Limb (tissue), 2 donors: Measurements from ENCODE around the gene TMEM190.

Experiments used
- DNase-seq, 2 donors: peaks; one replicate each; pipeline ENCODE4 v3.0.0-alpha.2; 2016; ENCODE audit errors: extremely low spot score in 2 of 2

TMEM190 gene

DNA sequence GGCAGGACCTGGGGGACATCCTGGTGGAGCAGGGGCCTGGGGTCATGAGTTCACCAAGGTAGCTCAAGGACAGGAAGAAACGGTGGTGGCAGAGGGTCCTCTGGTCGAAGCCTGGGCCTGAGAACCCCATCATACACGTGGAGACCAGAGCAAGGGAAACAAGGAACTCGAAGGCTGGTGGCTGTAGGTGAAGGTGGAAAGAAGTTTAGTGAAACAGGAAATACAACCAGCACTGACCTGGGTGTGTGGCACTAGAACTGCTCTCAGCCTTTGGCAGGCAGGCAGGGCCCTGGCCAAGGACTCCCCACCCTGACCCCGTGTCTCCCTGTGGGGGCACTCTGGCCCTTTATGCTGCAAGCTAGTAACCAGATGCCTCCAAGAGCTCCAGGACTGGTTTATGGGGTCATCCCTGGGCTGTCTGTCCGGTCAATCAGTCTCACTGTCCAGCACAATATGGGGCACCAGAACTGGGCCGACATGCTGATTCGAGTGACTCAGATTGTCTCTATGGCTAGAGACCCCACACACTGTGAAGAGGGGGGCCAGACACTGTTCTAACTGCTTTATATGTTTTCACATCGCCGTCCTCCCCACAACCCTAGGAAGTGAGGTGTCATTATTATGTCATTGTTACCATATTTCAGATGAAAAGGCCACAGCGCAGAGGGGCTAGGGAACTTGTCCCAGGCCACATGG is 25.9 kb upstream of the TMEM190 start:
- no peak for DNase-seq

DNA sequence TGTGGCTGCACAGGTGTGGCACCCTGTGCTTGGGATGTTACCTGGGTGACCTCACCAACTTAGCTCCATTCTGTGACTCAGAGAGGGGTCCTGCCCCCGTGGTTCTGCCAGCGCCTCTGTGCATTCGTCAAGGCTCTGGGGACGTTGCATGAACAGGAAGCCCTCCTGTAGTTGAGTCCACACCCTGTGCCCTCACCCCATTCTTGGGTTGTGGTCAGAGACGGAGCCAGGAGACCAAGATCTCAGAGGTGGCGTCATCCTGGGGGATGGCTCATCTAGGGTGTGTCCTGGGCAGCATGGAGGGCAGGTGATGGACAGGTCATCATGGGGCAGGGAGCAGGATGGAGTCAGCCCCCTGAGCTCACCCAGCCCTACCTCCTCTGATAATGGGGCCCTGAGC is 24.6 kb upstream of the TMEM190 start:
- DNase-seq = no peak

DNA sequence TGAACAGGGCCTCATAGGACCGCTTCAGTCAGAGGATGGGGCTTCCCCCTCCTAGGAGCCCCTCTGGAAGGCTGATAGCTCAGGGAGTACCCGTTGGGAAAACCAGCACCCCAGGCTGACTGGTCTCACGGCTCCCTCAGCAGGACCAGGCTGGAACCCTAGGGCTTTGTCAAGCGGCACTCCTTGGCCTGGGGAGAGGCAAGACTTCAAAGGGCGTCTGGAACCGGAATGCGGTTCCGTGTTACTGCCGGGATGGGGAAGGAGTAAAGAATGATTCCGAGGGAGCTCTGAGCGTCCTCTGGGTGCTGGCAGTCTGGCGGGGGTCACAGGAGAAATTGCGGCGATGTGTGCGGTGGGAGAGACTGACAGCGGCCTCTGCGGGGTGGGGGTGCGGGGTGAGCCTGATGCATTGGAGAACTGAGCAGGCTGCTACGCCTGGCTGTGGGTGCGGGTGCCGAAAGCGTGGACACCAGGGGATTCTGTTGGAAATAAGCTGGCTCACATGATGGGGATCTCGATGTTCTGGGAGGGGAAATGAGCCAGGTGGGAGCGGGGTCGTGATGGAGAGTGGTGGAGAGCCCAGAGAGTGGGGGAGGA is 24.0 kb upstream of the TMEM190 start:
- DNase-seq = no peak

DNA sequence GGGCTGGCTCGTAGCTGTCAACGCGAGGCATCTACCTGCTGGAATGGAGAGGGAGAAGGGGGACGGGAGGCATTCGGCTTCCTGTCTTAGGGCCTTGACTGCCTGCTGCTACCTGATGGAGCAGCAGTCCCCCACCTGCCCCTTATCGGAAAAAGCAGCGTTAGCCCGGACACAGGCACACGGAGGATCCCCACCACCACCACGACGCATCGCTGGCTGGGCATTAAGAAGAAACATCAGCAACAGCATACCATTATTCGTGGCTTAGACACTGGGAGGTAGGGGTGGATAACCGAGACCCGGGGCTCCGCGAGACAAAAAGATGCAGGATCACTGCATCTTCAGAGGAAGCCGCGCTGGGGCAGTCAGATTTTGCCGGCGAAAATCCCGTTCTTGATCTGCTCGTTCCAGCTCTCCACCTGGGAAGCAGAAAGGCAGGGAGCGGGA is 23.2 kb upstream of the TMEM190 start:
- no peak for DNase-seq

DNA sequence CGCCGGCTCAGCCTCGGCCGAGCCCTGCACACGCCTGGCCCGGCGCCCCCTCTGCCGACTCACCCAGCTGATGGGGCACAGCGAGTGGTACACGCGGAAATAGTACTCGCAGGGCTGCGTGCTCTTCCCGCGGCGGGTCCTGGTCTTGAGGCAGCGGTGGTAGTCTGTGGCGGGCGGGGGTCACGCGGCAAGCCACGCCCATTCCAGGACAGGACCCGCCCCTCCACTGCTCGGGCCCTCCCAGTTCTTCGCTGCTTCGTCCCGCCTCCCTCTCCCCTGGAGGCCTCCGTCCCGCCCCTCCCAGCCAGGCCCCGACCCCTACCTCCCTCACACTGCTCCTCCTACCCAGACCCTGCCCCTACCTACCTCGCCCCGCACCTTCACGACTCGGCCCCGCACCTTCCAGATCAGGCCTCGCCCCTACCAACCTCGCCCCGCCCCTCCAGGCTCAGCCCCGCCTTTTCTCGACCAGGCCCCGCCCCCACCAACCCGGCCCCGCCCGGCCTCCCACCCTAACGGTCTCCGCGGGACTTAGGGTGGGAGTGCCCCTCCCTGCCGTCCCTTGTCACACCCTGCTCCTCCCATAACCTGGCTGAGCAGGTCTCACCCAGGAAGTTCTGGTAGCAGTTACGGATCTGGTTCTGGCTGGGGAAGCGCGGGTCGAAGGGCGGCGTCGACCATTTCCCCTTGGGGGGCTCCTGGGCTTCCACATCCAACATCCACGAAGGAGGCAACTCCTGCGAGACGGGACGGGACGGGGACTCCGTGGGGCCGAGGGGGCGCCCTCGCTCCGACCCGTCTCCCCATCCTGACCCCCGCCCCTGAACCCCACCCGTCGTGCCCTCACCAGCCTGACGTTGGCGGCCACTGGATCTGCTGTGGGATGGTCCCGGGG is 22.6 kb upstream of the TMEM190 start:
- DNase-seq = peak; percentile 42 to 84

DNA sequence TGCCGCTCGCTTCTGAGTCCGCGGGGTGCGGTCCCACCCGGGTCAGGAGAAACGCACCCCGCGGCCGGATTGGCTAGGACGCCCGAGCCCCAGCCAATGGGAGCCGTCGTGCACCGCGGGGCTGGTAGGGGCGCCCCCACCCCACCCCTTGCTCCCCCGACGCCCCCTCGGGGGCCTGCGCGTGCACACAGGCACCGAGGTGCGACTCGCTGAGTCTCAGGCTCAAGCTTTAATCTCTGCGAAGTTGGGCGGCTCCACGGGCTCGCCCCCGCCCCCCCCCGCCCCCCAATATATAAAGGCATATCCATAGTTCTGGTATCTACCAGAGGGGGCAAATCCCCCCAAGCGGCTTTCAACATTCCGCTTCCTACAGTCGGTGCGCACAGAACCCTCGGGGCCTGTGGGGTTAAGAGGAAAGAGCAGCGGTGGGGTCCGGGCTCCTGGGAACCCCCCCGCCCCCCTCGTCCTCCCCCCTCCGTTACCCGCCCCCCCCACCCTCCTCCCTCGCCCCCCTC is 21.9 kb upstream of the TMEM190 start, which contains the start of gene COX6B2:
TSS of gene COX6B2 (minus strand) at position 22 of the 515 bp plus-strand sequence. CDS start 198 bp downstream, outside the sequence.
- DNase-seq = peak in 1 of 2 donors; percentile 40

DNA sequence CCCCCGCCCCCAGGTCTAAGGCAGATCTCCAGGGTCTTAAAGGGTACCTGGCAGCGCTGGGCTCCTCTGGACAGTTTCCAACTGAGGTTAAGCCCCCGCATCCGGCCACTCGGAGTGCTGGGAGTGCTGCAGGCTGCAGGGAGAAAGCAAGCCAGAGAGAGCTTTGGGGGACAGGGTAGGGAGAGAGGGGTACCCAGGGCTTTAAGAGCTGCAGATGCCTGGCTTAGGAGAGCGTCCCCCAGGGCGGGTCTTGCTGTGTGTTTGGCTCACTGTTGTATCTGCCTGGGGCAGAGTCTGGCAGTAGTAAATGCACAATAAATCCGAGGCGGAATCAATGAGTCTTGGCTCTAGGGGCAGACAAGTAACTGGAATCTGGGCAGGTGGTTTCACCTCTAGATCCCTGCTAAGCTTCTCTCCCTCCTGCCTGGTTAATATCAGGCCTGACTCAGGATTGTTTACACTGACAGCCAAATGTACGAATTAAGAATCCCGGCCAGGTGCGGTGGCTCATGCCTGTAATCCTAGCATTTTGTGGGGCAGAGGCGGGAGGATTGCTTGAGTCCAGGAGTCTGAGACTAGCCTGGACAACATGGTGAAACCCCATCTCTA is 21.3 kb upstream of the TMEM190 start:
- no peak for DNase-seq

DNA sequence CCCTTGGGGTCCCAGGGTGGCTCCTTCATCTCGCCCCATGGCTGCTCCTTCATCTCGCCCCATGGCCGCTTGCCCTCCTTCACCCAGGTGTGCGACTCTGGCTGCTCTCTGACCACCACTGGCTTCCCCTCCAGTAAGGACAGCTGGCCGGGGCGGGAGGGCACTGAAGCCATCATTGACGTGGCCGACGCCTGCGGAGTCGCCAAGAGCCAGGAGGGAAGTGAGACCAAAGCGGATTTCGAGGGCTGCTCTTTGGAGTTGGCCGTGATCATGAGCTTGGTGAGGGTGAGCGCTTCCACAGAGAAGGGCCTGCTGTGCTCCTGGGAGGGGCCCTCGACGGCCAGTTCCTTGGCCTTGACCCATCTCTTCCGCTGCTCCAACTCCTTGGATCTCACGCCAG is 18.1 kb upstream of the TMEM190 start:
- no peak for DNase-seq

DNA sequence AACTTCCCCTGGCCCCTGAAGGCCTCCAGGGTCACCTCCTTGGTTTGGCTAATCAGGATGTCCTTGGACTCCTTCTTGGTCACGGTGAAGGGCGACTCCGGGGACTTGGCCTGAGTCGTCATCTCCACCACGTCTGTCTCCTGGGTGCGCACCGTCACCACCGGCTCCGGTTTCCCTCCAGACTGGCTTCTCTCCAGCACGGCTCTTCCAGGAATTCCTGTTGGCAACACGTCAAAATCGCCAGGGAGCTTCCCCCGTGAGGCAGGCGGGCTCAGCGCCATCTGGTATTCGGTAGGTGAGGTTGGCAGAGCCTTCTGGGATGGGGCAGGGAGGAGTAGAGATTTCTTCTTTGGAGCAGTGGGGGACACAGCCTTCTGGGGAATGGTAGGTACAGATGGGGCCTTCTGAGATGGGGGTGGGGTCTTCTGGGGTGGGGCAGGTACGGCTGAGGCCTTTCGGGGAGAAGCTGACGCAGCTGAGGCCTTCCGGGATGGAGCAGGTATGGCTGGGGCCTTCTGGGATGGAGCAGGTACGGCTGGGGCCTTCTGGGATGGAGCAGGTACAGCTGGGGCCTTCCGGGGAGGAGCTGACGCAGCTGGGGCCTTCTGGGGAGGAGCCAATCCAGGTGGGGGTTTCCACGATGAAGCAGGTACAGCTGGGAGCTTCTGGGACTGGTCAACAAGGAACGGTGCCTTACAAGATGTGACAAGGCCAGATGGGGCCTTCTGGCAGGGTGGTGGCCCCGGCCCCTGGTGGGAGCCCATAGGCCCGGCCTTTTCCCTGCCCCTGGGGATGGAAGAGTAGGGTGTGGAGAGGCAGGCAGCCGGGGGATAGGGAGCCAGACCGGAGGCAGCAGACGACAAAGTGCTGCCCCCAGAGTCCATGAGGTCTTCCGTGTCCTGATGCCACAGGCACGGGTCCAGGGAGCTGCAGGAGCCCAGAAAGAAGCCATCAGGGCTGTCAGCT is 17.4 kb upstream of the TMEM190 start:
- no peak for DNase-seq

DNA sequence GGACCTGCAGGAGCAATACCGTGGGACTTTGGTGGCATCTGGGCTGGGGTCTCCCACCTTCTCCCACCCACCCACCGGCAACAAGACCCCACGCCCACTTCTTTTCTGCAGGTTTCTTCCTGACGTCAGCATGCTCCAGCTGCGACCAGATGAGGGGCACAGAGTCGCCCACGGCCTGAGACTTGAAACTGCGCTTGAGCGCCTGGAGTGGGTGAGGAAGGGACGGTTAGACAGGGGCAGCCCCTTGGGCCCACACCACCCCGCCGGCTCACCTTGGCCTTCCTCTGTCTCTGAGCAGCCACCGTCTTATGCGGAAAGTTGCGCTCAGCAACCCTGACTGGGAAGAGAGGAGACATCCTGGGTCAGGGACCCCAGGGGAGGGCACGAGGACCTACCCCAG is 15.7 kb upstream of the TMEM190 start:
- DNase-seq = no peak

DNA sequence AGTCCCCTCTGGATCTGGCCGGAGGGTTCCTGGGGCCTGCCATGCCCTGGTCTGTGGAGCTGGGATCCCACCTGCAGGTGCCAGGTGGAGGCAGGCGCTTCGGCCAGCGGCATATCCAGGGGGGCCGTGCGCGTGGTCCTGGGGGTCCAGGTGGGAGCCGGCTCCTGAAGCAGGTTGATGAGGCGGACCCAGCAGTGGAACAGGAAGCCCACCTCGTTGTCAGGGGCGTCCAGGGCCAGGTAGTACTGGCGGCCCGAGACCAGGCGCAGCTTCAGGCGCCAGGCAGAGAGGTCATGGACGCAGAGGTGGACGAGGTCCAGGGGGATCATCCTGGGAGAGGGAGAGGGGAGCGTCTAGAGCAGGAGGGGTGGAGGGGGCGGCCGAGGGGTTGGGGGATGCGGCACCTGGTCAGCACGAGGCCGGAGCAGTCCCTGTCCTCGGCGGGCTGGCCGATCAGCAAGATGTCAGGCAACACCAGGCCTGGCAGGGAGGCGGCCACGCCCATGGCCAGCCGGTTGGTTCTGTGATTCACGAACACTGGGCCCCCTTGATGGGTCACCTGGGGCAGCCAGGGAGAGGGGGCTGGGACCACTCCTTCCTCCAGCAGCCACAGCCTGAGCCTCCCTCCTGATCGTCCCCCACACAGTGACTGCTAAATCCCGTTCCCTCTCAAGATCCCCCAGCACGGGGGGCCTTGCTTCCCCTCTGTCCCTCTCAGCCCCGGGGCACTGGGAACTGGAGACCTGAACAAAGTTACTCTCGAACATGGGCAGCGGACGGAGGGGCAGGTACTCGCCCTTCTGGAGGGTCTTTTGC is 14.2 kb upstream of the TMEM190 start:
- DNase-seq = no peak

DNA sequence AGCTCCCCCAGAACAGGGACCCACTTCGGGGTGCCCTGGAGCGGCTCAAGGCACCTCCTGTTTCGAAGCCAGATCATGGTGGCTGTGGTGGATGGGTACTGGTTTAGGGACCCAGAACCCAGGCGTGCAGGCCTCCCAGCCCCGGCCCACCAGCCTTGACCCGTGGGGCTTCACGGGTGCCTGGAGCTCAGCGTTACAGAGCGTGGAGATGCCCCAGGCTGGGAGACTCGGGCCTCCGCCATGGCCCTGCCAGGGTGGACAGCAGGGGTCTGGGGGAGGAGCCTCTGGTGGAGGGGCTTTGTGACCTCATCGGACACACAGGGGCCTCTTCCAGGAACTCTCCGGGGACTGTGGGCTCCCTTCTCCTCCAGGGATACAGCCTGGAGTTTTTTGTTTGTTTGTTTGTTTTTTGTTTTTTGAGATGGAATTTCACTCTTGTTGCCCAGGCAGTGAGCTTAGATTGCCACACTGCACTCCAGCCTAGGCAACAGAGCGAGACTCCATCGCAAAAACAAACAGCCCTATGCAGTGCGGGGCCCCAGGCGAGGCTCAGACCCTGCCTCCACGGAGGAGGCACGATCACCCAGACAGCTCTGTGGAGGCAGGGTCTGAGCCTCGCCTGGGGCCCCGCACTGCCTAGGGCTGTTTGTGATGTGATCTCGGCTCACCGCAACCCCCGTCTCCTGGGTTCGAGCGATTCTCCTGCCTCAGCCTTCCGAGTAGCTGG is 13.5 kb upstream of the TMEM190 start, which contains the start of gene GARIN5B:
TSS of gene GARIN5B (minus strand) at position 271 of the 727 bp plus-strand sequence. CDS start at position 77, 194 bp downstream.
- no peak for DNase-seq

DNA sequence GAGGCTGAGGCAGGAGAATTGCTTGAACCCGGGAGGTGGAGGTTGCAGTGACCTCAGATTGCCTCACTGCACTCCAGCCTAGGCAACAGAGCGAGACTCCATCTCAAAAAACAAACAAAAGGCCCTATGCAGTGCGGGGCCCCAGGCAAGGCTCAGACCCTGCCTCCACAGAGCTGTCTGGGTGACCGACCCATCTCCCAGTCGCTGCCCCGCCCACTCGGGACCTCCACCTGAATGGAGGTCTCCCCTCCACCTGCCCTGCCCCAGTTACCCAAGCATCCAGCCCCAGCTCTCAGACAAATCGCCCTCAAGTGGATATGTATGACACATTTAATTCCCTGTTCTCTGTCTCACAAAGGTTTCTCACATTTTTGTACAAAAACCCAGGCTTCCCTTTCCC is 11.4 kb upstream of the TMEM190 start:
- no peak for DNase-seq

DNA sequence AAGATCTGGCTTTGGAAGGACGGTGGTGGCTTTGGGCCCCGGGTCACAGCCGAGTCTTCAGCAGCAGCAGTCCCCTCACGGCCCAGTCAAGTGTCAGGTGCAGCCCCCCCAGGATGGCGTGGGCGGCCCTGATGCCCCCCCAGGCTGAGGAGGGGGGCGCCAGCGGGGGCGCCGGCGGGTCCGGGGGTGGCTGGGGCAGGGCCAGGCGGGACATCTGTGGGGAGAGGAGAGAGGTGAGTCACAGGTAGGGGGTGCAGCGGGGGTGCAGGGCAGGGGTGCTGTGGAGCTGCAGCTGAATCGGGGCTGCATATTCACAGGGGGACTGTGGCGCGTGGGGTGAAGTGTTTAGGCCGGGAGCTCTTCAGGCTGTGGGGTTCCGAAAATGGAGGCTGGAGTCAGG is 10.7 kb upstream of the TMEM190 start:
- DNase-seq = no peak

DNA sequence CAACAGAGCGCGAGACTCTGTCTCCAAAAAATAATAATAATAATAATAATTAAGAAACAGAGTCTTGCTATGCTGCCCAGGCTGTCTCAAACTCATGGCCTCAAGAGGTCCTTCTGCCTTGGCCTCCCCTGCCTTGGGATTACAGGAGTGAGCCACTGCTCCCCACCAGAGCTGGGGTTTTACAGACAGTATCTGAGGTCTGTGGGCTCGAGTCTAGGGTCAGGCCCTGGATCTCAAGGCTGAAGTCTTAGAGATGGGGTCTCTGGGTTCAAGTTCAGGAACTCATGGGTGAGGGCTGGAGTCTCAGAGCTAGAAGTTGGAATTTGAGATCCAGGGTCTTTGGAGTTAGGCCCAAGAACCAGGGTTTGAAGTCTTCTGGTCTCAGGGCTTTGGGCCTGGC is 9.8 kb upstream of the TMEM190 start:
- no peak for DNase-seq

DNA sequence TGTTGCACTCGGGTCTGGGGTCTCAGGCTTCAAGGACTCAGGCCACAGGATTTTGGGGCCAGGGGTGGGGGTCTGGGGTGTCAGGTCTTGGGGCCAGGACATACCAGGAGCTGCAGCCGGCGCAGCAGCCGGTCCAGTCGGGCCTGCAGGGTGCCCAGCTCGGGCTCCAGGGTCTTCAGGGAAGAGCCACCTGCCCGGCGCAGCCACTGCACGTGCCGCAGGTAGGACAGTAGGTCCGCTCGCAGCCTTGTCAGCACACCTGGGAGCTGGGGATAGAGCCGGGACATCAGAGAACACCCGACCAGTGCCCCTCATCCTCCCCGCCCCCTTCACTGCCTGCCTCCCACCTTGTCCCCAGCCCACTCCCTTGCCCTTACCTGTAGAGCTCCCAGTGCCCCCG is 8.5 kb upstream of the TMEM190 start:
- no peak for DNase-seq

DNA sequence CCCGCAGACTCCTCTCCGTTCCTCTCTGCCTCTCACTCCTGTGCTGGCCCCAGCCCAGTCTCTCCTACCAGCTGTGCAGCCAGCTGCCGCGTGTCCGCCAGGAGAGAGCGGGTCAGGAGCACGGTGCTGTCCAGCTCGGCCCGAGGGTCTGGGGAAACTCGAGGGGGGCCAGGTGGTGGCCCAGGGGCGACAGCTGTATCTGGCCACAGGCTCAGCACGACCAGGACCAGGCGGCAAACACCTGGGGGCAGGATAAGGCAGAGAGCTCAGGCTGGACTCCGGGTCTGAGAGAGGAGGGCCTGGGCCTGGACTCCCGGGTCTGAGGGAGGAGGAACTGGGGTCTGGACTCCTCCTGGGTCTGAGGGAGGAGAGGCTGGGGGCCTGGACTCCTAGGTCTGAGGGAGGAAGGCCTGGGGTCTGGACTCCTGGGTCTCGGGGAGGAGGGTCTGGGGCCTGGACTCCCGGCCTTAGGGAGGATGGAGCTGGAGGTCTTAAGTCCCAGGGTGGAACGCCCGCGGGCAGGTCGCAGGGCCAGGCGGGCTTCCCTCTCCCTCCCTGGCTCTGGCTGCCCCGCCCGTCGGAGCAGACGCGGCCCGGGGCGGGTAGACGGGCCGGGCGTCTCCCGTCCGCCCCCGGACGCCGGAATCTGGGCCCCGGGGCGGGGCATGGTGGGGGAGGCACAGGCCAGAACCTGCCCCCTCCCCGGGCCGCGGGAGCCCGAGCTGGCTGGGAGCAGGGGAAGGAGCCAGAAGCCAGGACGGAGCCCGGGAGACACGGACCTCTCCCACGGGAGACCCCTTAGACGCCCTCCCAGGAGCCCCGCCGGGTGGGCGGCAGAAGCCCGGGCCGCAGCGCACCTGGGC is 7.7 kb upstream of the TMEM190 start:
- DNase-seq = peak in 1 of 2 donors; percentile 60
